ENCODE data around the gene OOSP4A. TPM values are rescaled to one million over a fixed set of nuclear protein-coding genes. Genes with fewer than 3 reads are reported as not detected.

OOSP4A gene
- total and polyA plus RNA-seq, 2 of the 13 experiments (the other 11 are each of a cell fraction or from before 2014, with no cell fraction given), result not detected

DNA sequence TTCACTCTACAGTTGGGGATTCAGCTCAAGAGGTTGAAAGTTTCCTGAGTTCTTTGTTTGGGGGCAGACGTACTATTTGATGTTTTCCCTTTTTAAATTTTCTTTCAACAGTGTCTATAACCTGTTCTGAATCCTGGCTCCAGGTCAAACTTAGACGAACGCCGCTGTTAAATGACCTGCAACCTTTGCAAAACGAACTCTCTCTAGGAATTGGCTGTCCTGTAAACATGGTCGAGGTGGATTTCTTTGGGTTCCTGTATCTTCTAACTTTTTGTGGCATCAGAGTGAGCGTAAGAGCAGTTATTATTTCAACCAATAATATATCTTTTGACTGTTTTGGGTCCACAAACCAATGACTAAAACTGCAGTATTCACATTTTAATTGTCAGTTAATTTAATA lies 1.6 kb downstream of the OOSP4A start:
- Histone ChIP-seq H3K4me2 (ENCODE audit: low read depth, low read length) (no peak overlapping the region), H3K9ac (ENCODE audit: insufficient read depth, low read depth, low read length) (no peak overlapping the region), H3K9me3 (ENCODE audit: low read length) (no peaks in the 10 kb centered on the region), H3K4me1 (ENCODE audit: insufficient read depth, low read length) (peaks cover 22% of the 10 kb centered on the region), H3K79me2 (ENCODE audit: insufficient read depth, low read length) (no peaks in the 10 kb centered on the region), H3K36me3 (replicated peaks in 1 of 2; ENCODE audit: control insufficient read depth in 1 of 2, insufficient read depth in 2 of 2, low read length in 2 of 2) (no peaks in the 10 kb centered on the region), H4K20me1 (ENCODE audit: insufficient read depth, low read length) (no peaks in the 10 kb centered on the region), H3K27ac (ENCODE audit: extremely low read length, insufficient read depth, low read length) (no peak overlapping the region), H2AFZ (ENCODE audit: low read length) (peak overlapping the region; percentile 24), H3K27me3 (ENCODE audit: control insufficient read depth in 1 of 2, insufficient read depth in 2 of 2, low read length in 2 of 2) (no peaks in the 10 kb centered on the region; a peak in 1 of 5 replicates), H3K4me3 (replicated peaks in 1 of 3; ENCODE audit: insufficient read depth in 1 of 3, low read depth in 2 of 3, low read length in 3 of 3) (no peak overlapping the region)
- WGBS (ENCODE audit: low lambda C conversion rate), result 5% methylated on average over 7 of the region's 7 CpGs
- ChIA-PET CTCF (ENCODE audit: low intra/inter-chr PET ratio, low total read pairs) (no interaction called here), POLR2A (no interaction called here)
- FAIRE-seq (no peak), DNase-seq (ENCODE audit: low spot score) (no peak), ATAC-seq (no peak)
- in situ Hi-C loops (cut with HindIII; ENCODE audit: extremely low pct_ligation_motif_present, low pct_unique_long_range_greater_than_20kb), result no loop called here
- intact Hi-C loops (cut with micrococcal nuclease; ENCODE audit: unreplicated experiment), result no loop called here
- BruUV-seq (replicated peaks), result no TSS peak
- TF ChIP-seq JARID2 (CRISPR knock-in tag; IDR thresholded peaks at IDR 0.05; ENCODE audit: insufficient replicate concordance), result no peak
- TF ChIP-seq BCL6 (CRISPR knock-in tag; IDR thresholded peaks at IDR 0.05), result peak; percentile 91

GRCh38 chr11:59966201-59966600 lies 2.4 kb downstream of the OOSP4A start:
- H3K9me3 ChIP-seq (ENCODE audit: low read length), result no peaks in the 10 kb centered on the region
- H3K4me1 ChIP-seq (ENCODE audit: insufficient read depth, low read length), result peaks cover 14% of the 10 kb centered on the region
- no peak overlapping the region for H3K9ac ChIP-seq (ENCODE audit: insufficient read depth, low read depth, low read length)
- in situ Hi-C loops (cut with HindIII; ENCODE audit: extremely low pct_ligation_motif_present, low pct_unique_long_range_greater_than_20kb), result no loop called here
- FAIRE-seq, result no peak
- H2AFZ ChIP-seq (ENCODE audit: low read length), result no peak overlapping the region
- no peaks in the 10 kb centered on the region; a peak in 1 of 5 replicates for H3K27me3 ChIP-seq (ENCODE audit: control insufficient read depth in 1 of 2, insufficient read depth in 2 of 2, low read length in 2 of 2)
- BruUV-seq (replicated peaks), result no TSS peak
- DNase-seq (ENCODE audit: low spot score), result no peak
- ChIA-PET POLR2A (no interaction called here), CTCF (ENCODE audit: low intra/inter-chr PET ratio, low total read pairs) (no interaction called here)
- no peak overlapping the region for H3K4me3 ChIP-seq (replicated peaks in 1 of 3; ENCODE audit: insufficient read depth in 1 of 3, low read depth in 2 of 3, low read length in 3 of 3)
- ATAC-seq, result no peak
- no peak overlapping the region for H3K27ac ChIP-seq (ENCODE audit: extremely low read length, insufficient read depth, low read length)
- no peak overlapping the region for H3K4me2 ChIP-seq (ENCODE audit: low read depth, low read length)
- H3K36me3 ChIP-seq (replicated peaks in 1 of 2; ENCODE audit: control insufficient read depth in 1 of 2, insufficient read depth in 2 of 2, low read length in 2 of 2), result no peaks in the 10 kb centered on the region
- H4K20me1 ChIP-seq (ENCODE audit: insufficient read depth, low read length), result no peaks in the 10 kb centered on the region
- 72% methylated on average over 3 of the region's 3 CpGs for WGBS (ENCODE audit: low lambda C conversion rate)
- no peaks in the 10 kb centered on the region for H3K79me2 ChIP-seq (ENCODE audit: insufficient read depth, low read length)
- intact Hi-C loops (cut with micrococcal nuclease; ENCODE audit: unreplicated experiment), result no loop called here
- TF ChIP-seq RARG (CRISPR knock-in tag; IDR thresholded peaks at IDR 0.05; ENCODE audit: low read depth) (no peak), HNRNPUL1 (IDR thresholded peaks at IDR 0.05; ENCODE audit: low read depth, low read length) (no peak), GABPB1 (CRISPR knock-in tag; IDR thresholded peaks at IDR 0.05) (no peak), RBM39 (IDR thresholded peaks at IDR 0.05; ENCODE audit: low read depth, low read length, poor library complexity, severe bottlenecking) (no peak), POLR2A (IDR thresholded peaks at IDR 0.05; ENCODE audit: insufficient read depth in 1 of 2, low read depth in 2 of 2, low read length in 2 of 2) (no peak), ZBTB7A (CRISPR knock-in tag; IDR thresholded peaks at IDR 0.05) (no peak), HMGA1 (CRISPR knock-in tag; conservative IDR thresholded peaks at IDR 0.05) (no peak)
- TF ChIP-seq, protein P1, sequence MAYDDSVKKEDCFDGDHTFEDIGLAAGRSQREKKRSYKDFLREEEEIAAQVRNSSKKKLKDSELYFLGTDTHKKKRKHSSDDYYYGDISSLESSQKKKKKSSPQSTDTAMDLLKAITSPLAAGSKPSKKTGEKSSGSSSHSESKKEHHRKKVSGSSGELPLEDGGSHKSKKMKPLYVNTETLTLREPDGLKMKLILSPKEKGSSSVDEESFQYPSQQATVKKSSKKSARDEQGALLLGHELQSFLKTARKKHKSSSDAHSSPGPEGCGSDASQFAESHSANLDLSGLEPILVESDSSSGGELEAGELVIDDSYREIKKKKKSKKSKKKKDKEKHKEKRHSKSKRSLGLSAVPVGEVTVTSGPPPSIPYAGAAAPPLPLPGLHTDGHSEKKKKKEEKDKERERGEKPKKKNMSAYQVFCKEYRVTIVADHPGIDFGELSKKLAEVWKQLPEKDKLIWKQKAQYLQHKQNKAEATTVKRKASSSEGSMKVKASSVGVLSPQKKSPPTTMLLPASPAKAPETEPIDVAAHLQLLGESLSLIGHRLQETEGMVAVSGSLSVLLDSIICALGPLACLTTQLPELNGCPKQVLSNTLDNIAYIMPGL (CRISPR knock-in tag; IDR thresholded peaks at IDR 0.05; ENCODE audit: borderline replicate concordance in 1 of 2, low read depth in 1 of 2), result no peak
- TF ChIP-seq, protein P2, sequence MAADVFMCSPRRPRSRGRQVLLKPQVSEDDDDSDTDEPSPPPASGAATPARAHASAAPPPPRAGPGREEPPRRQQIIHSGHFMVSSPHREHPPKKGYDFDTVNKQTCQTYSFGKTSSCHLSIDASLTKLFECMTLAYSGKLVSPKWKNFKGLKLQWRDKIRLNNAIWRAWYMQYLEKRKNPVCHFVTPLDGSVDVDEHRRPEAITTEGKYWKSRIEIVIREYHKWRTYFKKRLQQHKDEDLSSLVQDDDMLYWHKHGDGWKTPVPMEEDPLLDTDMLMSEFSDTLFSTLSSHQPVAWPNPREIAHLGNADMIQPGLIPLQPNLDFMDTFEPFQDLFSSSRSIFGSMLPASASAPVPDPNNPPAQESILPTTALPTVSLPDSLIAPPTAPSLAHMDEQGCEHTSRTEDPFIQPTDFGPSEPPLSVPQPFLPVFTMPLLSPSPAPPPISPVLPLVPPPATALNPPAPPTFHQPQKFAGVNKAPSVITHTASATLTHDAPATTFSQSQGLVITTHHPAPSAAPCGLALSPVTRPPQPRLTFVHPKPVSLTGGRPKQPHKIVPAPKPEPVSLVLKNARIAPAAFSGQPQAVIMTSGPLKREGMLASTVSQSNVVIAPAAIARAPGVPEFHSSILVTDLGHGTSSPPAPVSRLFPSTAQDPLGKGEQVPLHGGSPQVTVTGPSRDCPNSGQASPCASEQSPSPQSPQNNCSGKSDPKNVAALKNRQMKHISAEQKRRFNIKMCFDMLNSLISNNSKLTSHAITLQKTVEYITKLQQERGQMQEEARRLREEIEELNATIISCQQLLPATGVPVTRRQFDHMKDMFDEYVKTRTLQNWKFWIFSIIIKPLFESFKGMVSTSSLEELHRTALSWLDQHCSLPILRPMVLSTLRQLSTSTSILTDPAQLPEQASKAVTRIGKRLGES (CRISPR knock-in tag; IDR thresholded peaks at IDR 0.05; ENCODE audit: borderline replicate concordance), result no peak
- TF ChIP-seq, protein P3, sequence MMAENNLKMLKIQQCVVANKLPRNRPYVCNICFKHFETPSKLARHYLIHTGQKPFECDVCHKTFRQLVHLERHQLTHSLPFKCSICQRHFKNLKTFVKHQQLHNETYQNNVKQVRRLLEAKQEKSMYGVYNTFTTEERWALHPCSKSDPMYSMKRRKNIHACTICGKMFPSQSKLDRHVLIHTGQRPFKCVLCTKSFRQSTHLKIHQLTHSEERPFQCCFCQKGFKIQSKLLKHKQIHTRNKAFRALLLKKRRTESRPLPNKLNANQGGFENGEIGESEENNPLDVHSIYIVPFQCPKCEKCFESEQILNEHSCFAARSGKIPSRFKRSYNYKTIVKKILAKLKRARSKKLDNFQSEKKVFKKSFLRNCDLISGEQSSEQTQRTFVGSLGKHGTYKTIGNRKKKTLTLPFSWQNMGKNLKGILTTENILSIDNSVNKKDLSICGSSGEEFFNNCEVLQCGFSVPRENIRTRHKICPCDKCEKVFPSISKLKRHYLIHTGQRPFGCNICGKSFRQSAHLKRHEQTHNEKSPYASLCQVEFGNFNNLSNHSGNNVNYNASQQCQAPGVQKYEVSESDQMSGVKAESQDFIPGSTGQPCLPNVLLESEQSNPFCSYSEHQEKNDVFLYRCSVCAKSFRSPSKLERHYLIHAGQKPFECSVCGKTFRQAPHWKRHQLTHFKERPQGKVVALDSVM (CRISPR knock-in tag; IDR thresholded peaks at IDR 0.05), result no peak
